ENCODE results near the gene POU6F2. TPM values are rescaled to one million over a fixed set of nuclear protein-coding genes. Genes with fewer than 3 reads are reported as not detected.

Gene POU6F2
- total RNA-seq, 1 experiment from 2014 or later: 0.27 TPM

- TF ChIP-seq REST (IDR thresholded peaks at IDR 0.05; ENCODE audit: low read depth) (no peak), POLR2AphosphoS5 (IDR thresholded peaks at IDR 0.05; ENCODE audit: low read depth, low read length) (no peak), ZFX (IDR thresholded peaks at IDR 0.05) (no peak), CTCF (IDR thresholded peaks at IDR 0.05 in 2 of 3, conservative IDR thresholded peaks at IDR 0.05 in 1 of 3; ENCODE audit: borderline replicate concordance in 1 of 3, insufficient read depth in 1 of 3, low read depth in 2 of 3, low read length in 2 of 3) (no peak), SIN3A (IDR thresholded peaks at IDR 0.05; ENCODE audit: low read depth) (no peak), TCF7L2 (IDR thresholded peaks at IDR 0.05; ENCODE audit: borderline replicate concordance, extremely low read depth, insufficient read depth, insufficient read length) (no peak)
Observed at GRCh38 chr7:39509912-39510311, 532.2 kb downstream of the POU6F2 start (continued).

GRCh38 chr7:39510864-39511354, 533.2 kb downstream of the POU6F2 start:
- CTCF ChIA-PET: no interaction called here
- Histone ChIP-seq H4K20me1 (ENCODE audit: insufficient read depth) (no peaks in the 10 kb centered on the region), H3K9me3 (ENCODE audit: control insufficient read depth in 1 of 2, insufficient read depth in 1 of 2, low read depth in 1 of 2, low read length in 2 of 2) (no peaks in the 10 kb centered on the region), H3K4me3 (replicated peaks in 1 of 2; ENCODE audit: low read depth in 1 of 2, low read length in 2 of 2) (no peak overlapping the region), H3K36me3 (ENCODE audit: control insufficient read depth in 1 of 2, insufficient read depth in 2 of 2, low read length in 2 of 2) (no peaks in the 10 kb centered on the region), H3K4me2 (ENCODE audit: low read length) (no peak overlapping the region), H3K9ac (ENCODE audit: low read length) (no peak overlapping the region), H2AFZ (ENCODE audit: low read depth, low read length, poor library complexity, severe bottlenecking) (no peak overlapping the region), H3K9me2 (ENCODE audit: insufficient read depth) (no peaks in the 10 kb centered on the region), H3K4me1 (ENCODE audit: control insufficient read depth in 1 of 2, insufficient read depth in 2 of 2, low read length in 2 of 2) (no peaks in the 10 kb centered on the region), H3K27ac (ENCODE audit: low read depth, low read length) (no peak overlapping the region), H3K27me3 (ENCODE audit: insufficient read depth, low read length) (no peaks in the 10 kb centered on the region), H3K79me2 (ENCODE audit: insufficient read depth, low read length) (no peaks in the 10 kb centered on the region)
- BruUV-seq (replicated peaks): no TSS peak
- no peak for DNase-seq (ENCODE audit: low read depth, low spot score)
- POLR2A ChIA-PET: no interaction called here
- intact Hi-C loops (cut with micrococcal nuclease): no loop called here
- RAD21 ChIA-PET (ENCODE audit: low non-redundant PET in 1 of 2, low total read pairs in 2 of 2, uncharacterized antibody in 2 of 2, unreplicated experiment in 2 of 2): no interaction called here
- no peak for ATAC-seq
- TF ChIP-seq CTCF (IDR thresholded peaks at IDR 0.05 in 2 of 3, conservative IDR thresholded peaks at IDR 0.05 in 1 of 3; ENCODE audit: borderline replicate concordance in 1 of 3, insufficient read depth in 1 of 3, low read depth in 2 of 3, low read length in 2 of 3) (no peak), ZNF274 (IDR thresholded peaks at IDR 0.05; ENCODE audit: low read depth, low read length) (no peak), POLR2AphosphoS5 (IDR thresholded peaks at IDR 0.05; ENCODE audit: low read depth, low read length) (no peak), MAX (IDR thresholded peaks at IDR 0.05) (no peak), SIN3A (IDR thresholded peaks at IDR 0.05; ENCODE audit: low read depth) (no peak), REST (IDR thresholded peaks at IDR 0.05; ENCODE audit: low read depth) (no peak), CEBPB (IDR thresholded peaks at IDR 0.05; ENCODE audit: low read depth) (no peak), SP1 (IDR thresholded peaks at IDR 0.05; ENCODE audit: low read depth) (no peak), JUND (IDR thresholded peaks at IDR 0.05) (no peak), SRF (IDR thresholded peaks at IDR 0.05; ENCODE audit: low read depth) (no peak)
